ENCODE data around the gene CEP104.

Gene CEP104

DNA sequence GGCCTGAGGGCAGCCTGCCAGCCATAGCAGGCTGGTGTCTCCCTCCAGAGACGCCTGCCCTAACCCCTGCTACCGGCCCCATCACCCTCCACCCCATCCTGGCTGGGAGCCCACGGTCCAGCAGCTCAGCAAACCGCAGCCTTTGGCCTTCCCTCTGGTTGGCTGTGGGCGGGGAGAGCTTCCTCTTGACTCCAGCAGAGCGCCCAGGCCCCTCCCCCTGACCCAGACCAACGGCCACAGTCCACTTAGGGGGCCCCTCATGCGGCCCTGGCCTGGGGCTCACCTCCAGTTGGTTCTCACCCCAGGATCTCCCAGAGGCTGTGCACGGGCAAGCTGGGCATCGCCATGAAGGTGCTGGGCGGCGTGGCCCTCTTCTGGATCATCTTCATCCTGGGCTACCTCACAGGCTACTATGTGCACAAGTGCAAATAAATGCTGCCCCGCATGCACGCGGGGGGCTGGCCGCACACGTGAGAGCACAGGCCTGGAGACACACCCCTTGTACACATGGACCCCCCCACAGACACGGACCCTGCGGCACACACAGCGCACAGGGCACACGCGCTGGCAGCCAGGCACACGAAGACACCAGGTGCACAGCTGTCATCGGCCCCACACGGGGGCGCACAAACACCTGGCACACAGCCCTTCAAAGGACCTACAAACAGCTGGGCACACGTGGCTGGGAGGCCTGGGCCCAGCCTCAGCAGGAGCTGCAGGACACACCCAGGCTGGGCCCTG, 81.4 kb downstream of the CEP104 start:
- DNase-seq: no peak

DNA sequence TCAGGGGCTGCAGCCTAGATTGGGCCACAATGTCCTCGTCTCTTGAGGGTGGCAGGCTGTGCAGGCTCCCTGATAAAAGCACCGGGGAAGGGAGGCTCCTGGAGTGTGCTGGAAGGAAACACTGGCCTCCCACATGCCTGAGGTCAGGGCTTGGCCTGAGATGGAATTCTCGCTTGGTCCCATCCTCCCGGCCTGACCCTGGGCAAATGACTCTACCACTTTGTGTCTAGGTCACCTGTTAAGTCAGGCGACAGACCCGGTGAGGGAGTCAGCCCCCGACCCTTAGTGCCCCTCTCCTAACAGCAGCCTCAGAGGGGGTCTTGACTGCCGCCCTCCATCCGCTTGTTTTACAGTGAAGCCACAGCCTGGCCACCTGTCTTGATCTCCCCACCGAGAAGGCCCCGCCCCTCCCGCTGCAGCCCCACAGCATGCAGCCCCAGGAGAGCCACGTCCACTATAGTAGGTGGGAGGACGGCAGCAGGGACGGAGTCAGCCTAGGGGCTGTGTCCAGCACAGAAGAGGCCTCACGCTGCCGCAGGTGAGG, 82.0 kb downstream of the CEP104 start:
- DNase-seq: no peak

DNA sequence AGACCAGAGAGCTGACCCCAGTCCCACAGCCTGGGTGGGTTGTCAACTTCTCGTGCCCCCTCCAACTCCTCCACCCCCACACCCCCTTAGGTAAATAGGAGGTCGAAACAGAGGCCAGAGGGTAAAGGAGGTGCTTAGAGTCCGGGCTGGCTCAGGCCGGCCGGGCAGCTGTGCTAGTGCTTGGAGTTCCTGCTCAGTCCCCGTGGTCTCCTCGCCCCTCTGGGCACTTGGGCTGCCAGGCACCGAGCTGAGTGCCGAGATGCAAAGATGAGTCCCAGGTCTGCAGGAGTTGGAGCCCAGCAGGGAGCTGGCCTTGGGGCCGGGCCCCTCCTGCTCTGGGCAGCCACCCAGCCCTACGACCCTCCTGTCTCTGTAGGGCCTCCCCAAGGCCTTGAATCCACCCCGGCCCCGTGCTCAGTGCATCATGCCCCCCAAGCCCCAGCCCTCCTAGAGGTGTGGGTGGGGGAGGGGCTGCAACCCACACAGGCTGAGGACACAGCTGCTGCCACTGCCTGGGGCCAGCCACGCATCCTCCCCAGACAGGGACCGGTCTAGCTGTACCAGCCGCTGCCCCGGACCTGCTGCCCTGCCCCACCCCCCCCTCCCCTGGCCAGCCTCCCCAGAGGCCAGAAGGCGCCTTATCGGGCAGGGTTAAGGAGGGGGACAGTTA, 82.6 kb downstream of the CEP104 start:
- DNase-seq: no peak

DNA sequence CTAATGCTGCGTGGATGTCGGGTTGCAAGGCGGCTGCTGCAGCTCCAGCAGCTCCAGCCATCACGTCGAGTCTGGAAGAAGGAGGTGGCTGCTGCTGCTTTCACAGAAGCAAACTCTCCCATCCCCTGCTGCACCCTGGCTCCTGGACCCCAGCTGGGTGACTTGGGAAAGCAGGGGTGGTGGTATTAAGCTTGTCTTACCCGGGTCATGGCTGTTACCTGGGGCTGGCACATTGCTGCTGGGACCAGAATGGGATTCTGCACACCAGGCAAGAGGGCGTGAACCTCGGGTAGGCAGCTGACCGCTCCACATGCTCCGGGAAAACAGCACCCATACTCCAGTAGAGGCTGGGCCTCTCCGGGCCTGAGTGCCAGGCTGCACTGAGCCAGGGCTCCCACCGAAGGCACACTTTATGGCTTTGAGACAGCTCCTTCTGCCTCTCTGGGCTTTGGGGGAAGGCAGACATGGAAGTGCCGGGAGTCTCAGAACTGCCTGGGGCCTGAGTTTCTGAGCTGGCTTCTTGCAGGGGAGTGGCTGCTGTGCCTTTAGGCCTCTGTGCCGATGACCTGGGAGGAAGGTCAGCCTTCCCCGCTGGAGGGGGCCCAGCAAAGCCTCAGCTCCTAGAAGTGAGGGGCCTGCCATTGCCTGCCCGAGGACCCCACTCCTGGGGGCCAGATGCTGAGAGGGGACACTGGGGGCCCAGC, 83.3 kb downstream of the CEP104 start:
- no peak for DNase-seq

DNA sequence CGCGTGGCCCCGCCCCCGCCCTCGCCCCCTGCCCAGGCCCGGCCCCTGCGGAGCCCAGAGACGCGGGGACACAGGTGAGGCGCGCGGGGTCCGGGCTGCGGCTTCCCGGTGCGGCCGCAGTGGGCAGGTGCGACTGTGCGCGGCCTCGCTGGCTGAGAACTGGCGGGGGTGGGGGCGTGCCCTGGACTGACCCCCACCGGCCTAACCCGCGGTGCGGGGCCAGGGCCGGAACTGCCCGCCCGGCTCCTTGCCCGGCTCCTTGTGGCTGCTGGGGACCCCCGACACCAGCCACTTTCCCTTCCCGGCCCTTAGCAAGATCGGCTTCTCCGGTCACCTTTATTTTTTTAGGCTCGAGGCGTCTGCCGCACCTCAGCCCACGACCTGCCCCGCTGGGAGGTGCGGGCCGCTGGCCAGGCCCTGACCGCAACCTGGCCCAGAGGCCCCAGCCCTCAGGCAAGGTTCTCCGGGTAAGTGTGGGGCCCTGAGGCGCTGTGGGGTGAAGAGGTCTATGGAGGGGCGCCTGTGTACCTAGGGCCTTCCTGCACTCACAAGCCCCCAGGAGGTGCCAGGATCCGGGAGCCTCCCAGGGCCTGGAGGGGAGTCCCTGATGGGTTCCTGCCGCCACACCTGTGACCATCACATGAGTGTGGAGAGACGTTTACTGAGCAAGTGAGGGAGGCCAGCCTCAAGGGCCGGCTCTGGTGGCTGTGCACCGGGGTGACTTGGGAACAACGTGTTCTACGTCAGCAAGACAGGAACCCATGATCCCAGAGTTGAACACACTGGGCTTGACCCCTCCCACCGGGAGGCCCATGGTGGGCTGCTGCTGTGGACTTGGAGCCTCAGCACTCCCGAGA, 84.1 kb downstream of the CEP104 start, which contains the start of gene SMIM1:
Gene SMIM1 (plus strand): TSS at position 35 of the 857 bp plus-strand sequence. CDS start 2,625 bp downstream, outside the sequence.
- DNase-seq: no peak

DNA sequence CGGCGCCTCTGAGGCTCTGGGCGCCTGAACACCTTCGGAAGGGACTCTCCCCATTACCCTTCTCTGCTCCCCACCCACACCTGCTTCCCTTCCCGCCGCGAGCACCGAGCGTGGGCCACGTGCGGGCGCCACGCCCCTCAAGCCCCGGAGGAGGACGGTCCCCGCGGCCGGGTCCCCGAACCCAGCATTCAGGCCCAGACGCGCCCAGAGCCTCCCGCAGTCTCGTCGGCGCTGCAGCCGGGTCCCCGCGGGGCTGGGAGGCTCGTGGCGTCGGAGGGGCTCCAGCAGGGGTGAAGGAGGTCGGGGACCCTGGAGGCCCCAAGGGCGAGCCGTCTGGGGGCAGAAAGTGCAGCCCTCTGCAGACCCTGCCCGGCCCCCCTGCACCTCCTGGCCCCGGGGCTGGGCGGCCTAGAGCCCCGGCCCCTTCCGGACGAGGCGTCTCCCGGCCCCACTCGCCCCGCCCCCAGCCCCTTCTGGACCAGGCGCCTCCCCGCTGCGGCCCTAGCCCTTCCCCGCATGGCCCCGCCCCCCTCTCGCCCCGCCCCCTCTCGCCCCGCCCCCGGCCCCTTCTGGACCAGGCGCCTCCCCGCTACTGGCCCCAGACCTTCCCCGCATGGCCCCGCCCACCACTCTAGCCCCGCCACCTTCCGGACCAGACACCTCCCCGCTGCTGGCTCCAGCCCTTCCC, 84.8 kb downstream of the CEP104 start:
- no peak for DNase-seq

DNA sequence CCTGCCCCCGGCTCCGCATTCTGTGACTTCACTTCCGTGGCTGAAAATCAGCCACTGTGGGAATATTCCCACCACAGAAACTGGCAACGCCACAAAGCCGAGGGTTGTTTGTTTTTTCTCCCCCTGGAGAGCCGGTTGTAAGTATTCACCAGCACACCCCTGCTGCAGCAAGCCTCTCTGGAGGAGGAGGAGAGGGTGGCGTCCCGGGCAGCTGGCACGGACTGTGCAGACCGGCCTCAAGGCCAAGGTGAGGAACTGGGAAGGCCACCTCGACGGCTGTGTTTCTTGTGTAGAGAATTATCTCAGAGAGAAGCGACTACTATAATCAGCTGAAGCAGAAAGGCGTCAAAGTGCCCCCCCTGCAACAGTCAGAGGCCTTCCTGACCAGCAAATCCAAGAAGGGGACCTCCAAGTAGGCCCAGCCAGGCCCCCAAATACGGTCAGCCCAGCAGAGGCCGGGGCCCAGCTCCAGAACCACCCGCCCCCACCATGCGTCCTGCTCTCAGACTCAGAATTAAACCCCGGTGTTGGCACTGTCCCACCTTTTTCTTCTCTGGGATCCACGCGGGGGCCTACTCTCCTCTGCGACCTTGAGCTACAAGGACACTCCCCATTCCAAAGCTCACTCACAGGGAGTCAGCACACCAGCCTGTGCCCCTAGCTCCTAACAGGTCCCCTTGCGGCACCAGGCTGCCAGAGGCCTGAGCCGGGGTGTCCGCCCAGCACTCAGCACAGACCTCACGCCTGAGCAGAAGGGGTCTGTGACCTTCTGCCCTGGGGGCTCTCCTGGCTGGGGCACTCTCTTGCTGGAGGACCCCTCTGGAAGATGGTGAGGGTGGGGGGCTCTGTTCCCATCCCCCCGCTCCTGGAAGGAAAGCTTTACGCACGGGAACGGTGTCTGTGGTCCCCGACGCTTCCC, 85.6 kb downstream of the CEP104 start:
- no peak for DNase-seq

DNA sequence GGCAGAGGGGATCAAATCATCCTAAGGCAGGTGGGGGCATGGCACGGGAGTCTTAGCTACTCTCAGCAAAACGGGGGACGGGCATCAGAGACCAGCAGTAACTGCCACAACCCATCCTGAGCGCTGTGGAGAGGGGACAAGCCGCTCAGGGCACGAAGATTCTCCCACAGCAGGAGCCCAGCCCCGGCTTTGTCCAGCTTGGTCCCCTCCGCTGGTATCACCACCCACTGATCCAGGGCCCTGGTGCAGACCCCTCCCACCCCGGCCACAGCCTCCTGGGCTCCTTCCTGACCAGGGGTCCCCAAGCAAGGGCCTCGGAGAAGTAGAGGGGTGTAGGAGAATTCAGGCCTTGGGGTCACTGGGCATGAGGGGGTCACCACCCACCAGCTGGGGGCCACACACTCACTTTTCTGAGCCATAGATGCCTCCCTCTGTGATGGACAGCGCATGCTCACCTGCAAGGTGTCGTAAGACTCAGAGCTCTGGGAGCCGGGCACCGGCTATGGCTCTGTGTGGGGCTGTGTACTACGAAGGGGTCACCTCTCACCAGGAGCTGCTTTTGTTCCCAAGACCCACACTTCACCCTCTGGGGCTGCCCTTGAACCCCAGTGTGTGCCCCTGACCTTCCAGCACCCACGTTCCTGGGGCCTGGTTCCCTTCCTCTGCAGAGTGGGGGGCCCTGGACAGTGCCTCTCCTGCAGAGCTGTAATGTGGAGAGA, 86.8 kb downstream of the CEP104 start:
- no peak for DNase-seq

DNA sequence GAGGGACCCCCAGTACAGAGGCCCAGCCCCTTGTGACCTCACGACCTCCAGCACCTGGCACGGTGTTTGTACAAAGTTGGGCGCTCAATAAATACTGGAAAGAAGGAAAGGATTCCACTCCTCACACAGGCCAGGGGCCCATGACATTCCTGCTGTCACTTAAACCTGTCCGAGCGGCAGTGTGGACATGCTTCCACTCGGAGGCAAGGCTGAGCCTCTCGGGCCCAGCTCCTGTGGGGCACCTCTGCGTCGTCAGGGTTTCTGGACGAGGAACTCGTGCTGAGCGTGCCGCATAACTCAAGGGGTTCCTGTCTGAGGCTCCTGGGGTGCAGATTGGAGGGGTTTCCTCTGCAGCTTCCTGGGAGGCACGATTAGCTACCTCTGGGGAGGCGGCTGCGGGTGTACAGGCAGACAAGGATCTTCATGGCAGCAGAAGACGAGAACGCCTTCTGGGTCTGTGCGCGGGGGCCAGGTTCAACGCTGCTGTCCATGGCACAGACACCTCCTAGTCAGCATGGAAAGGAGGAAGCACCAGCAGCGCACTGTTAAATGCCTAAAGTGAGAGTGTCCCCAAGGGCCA, 88.1 kb downstream of the CEP104 start:
- DNase-seq: no peak

DNA sequence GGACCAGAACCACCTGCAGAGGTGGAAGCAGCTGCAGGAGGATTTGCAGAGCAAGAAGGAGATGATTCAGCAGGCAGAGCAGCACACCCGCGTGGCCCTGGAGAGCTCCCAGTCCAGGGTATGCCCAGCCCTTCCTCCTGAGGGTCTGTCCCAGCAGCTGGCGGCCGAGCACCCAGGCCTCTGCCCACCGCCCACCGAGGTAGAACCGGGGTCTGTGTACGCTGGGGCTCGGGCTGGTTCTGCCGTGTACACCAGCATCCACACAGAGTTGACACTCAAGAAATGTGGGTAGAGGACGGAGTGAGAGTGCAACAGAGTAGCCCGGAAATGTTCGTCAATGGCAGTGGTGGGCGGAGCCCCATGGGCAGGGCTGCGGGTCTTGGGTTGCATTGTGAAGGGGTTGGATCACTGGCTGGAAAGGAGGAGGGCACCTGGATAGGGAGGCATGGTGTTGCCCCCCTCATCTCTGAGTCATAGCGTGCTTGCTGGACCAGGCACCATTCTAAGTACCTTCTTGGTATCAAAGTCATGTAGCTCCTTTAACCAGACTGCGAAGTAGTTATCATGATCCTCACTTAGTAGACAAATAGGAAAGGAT, 89.6 kb downstream of the CEP104 start:
- DNase-seq: no peak

DNA sequence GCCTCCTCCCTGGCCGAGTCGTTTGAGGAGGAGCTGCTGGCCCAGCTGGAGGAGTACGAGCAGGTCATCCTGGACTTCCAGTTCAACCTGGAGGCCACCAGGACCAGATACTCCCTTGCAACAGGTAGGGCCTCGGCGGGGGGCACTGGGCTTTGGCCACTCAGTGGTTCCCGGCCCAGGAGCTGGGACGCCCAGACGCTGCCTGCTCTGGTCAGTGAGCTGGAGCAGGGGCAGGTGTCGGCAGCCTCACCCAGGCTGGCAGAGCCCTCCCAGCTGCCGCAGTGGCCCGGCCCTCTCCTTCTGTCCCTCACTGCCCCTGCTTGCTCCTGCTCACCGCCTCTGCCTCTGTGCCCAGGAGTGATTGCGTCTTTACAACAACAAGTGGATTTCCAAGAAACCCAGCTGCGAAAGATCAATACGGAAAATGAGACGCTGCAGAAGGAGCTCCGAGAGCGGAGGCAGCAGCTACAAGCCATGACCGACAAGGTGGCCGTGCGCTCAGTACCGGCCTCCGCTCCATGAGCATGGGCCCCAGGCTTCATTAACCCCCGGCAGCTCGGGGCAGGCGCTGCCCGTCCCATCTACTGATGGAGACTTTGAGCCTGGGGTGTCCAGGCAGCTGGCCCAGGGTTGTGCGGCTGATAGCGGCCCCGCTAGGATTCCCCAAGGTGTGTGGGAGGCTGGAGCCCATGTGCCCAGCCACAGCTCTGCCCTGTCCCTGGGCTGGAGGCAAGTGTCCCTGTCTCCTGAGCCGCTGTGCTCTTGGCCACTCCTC, 93.5 kb downstream of the CEP104 start:
- DNase-seq: no peak

DNA sequence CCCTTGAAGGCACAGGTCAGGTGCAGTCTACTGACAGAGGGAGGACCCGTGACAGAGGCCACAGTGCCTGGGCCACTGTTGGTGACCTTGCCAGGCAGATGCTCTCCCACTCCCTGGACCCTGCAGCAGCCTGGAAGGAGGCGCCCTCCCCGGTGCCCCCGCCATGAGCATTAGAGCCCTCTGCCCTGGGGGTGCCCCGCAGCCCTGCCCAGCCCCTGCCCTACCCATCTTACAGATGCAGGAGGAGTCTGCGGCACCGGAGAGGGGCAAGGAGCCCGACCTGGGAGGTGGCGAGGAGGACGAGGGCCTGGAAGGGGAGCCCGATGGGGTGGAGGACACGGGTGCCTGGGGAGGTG, 94.2 kb downstream of the CEP104 start:
- DNase-seq: no peak

DNA sequence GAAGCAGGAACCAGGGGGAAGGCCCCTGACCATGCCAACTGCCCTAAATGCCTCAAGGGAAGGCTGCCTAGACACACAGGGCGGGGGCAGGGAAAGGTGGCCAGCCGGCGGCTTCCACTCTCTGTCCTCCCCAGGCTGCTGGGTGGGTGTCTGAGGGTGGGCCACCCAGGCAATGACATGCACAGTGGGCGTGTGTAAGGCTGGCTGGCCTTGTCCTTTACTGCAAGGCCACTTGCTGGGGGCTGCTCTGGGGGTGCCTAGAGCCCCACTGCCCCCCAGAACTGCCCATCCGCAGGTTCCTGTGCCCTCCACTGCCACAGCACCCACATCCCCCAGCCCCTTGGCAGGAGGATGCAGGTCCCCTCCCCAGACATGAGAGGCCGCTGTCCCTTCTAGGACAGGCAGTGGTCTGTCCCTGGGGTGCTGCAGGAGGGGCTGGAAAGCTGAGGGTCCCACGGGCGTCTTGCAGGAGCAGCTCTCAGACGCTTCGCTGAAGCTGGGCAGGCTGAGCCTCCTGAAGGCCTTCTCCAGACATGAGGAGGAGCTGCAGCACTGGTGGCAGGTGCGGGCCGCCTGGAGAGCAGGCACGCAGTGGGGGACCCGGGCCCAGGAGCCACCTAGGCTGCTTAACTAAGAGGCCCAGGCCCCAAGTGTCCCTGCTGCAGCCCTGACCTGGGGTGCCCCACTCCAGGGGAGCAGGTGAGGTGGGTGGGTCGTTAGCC, 94.7 kb downstream of the CEP104 start:
- DNase-seq: no peak
